H1 (cell line): ENCODE data around the gene C19orf12. TPM values are rescaled to one million over a fixed set of nuclear protein-coding genes. Genes with fewer than 3 reads are reported as not detected.

Experiments
- GTF2F1 ChIP-seq: IDR thresholded peaks from 2 replicates; pipeline ENCODE4 v1.6.1; 2012; ENCODE audit warnings: low read depth, low read length, improper control_type of control experiment, borderline replicate concordance
- KDM5A ChIP-seq: fragments of 200-600 bp; IDR thresholded peaks from 2 replicates; pipeline ENCODE4 v1.7.1; 2012; ENCODE audit warnings: mild to moderate bottlenecking, low read length, inconsistent platforms, mixed read lengths
- polyA plus RNA-seq, 7 experiments: library from polyadenylated mRNA; depleted of rRNA in 3 of 7; stranded (reverse) in 5 of 7; unstranded in 2 of 7; fragments of >200 nt in 5 of 7; fragments of 200-250 nt in 2 of 7; gene quantifications; 1 replicate in 5 of 7; 2 replicates in 1 of 7; 4 replicates in 1 of 7; pipeline versions ENCODE4 v1.2.1 to v1.2.3, GENCODE V29; 2011 to 2013; ENCODE audit warnings: missing spikeins in 2 of 7, mixed read lengths in 2 of 7
- total RNA-seq: library from RNA; stranded (reverse); fragmentation: NEBNext Ultra II Directional; extraction: Animal tissue kit (Norgen Biotek cat#: 25700); gene quantifications from 2 replicates; pipeline ENCODE4 v1.2.1, GENCODE V29; 2021

Gene C19orf12
- total and polyA plus RNA-seq, 2 of the 8 experiments (the other 6 are each of a cell fraction or from before 2014, with no cell fraction given): 10.7 to 11.9 TPM

DNA sequence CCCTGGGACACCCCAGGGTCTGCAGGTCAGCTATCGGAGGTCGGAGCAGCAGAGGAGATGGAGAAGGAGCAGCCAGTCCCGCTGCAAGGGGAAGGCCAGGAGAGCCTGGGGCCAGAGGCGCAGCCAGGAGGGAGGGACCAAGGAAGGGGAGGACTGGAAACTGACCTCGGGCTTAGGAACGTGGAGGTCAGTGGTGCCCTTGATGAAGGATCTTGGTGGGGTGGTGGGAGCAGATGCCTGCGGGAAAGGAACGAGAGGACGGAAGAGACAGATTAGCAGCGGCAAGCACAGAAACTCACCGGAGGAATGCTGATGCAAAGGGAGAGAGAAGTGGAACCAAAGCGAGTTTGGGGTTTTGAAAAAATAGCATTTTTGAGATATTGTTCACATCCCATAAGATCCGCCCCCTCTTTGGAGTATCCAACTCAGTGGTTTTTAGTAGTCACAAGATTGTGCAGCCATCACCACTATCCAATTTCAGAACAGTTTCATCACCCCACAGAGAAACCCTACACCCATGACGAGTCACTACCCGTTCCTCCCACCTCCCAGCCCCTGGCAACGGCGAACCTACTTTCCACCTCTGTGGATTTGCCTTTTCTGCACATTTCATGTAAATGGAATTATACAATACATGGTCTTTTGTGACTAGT lies 27.7 kb downstream of the C19orf12 start (continued):
- TF ChIP-seq KDM5A (no peak), GTF2F1 (no peak)
